ENCODE measurements around the gene WFS1. TPM values are rescaled to one million over a fixed set of nuclear protein-coding genes. Genes with fewer than 3 reads are reported as not detected.

The WFS1 gene
- total RNA-seq, 1 donor from 2014 or later = 14.0 TPM

DNA sequence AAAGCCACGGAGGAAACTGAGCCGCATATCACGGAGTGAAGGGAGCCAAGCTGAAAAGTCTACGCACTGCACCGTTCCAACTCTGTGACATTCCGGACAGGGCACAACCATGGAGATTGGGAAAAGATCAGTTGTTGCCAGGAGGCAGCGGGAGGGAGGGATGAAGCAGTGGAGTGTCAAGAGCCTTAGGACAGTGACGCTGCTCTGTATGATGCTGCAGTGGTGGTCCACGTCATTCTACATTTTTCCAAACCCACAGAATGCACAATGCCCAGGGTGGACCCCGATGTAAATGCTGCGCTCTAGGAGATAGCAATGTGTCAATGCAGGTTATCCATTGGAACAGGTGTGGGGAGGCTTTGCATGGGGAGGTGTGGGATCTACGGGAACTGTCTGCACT lies 7.5 kb upstream of the WFS1 start:
- no peak for DNase-seq

GRCh38 chr4:6262847-6263487 lies 6.7 kb upstream of the WFS1 start:
- no peak for DNase-seq

DNA sequence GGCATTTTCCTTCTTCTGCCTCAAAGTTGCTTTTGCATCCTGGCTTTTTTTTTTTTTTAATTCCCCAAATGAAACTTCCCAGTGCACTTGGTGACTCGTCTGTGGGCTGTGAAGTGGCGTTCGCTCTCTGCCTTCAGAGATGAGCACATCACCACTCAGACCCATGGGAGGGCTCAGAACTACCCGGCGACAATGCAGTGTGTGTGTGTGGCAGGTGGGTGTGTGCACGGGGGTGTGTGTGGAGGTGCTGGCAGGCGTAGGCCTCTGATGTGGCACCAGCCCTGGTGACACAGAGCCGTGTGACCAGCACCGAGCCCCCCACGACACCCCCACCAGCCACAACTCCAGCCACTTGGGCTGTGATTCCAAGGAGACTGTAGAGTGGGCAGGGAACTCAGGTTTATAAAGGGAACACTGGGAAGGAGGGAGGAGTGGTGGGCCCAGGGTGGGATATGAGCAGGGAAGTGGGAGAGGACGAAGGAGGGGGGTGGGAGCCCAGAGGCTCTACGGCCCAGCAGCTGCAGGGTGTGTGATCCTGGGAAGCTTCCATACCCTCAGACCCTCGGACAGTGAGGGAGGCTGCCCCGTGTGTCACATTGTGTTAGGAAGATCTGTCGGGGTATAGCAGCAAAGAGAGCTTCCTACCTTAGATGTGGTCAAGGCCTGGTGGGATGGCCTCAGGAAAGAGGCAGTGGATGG lies 6.0 kb upstream of the WFS1 start:
- DNase-seq = no peak

DNA sequence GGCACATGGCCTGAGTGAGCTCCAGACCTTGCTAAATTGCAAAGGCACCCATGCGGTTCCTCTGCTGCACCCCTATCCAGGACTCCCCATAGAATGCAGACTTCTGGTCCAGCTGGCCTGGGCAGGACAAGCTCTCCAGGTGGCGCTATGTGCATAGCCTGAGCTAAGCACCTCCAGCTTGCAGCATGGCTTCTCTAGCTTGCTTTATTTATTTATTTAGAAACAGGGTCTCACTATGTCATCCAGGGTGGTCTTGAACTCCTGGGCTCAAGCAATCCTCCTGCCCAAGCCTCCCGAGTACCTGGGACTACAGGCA lies 5.5 kb upstream of the WFS1 start:
- peak; percentile 39 for DNase-seq

GRCh38 chr4:6265546-6265945 lies 4.1 kb upstream of the WFS1 start:
- DNase-seq = no peak

DNA sequence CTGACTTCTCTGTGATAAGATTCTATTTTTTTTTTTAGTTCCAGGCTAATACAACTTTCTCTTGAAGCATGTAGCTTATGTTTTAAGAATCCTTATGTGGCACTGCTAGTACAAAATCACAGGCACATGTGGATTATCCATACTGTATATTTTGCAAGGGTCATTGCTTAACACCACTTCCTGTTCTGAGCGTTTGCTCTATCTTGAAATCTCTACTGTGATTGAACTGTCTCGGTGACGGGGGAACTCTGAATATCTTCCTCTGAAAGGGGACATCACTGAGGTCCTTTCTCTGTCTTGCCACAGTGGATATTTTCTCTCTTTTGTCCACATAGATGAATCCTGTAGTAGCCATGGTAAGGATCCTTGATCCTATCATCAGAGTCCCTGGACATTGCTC lies 2.1 kb upstream of the WFS1 start:
- DNase-seq = no peak

DNA sequence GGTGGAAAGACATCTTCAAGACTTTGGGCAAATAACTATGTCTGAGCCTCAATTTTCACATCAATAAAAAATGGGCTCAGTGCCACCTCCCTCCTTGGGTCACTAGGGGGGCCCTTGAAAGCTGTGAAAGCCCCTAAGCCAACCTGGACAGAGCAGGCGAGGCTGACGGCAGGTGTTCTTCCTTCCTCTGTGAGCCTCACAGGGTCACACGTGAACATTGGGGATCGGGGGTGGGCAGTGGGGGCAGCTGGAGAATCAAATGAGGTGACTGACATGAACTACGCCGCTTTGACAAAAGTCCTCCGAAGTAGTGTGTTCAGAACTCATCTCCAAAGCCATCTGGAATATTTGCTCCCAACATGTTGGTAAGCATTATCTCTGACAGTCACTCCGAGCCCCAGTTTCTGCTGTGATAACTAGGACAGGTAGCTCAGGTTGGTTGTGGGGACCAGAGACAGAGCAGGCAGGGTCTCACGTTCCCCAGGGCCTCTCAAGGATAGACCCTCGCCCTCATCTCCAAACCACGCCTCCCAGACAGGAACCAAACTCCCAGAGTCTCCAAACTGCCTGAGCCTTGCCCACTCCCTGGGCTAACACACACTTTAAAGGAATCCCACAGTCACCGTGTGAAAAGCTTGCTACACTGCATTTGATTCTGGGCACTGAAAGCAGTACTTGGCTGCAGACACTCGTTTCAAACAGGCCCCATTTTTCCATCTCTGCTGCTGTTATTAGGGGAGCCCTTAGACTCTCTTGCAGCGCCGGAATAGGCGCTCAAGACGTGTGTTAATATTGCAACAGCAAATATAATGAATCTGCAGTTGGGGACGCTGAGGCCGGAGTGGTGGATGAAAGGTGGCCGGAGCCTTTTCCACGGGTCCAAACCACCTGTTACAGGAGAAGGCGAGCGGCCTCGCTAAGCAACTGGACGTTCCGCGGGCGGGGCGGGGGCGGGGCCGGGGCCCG lies 717 bp upstream of the WFS1 start:
- DNase-seq = no peak

DNA sequence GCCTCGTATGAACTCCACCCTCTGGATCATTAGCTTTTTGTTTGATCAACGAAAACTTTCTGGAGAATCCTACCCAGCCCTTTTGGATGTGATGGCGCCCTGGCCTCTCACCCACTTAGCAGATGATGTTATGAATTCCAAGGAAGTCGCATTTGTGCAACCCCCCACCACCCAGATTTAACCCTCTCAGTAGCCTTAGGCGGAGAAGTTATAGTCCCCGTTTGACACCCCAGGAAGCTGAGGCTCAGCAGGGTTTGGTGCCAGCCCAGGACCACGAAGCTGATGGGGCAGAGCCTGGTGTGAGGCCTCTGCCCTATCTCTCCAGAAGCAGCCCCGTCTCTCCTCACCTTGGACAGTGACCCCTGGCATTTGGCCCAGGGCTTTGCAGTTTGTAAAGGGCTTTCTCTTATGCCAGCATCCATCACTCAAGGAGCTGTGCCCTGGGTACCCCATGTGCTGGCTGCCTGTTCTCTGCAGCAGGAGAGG lies 1.0 kb downstream of the WFS1 start:
- peak; percentile 34 for DNase-seq

DNA sequence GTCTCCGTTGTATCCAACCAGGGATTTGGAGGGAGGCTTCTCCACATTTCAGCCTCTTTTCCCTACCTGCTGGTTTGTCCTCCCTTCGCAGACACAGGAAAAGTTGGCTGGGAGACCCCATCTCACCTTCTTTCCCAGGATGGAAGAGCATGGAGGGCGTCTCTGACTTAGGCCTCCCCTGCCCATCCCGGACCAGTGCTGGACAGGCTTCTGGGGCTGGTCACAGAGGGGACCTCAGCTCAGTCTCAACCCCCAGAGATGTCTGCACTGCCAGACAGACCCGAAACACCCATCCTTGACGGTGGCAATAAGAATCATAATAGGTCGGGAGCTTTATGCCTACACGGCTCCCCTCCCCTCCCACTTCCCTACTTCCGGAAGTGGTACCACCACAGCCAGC lies 1.6 kb downstream of the WFS1 start:
- no peak for DNase-seq

- no peak for DNase-seq
These were observed 2.2 kb downstream of the WFS1 start for GRCh38 chr4:6271701-6272465.

GRCh38 chr4:6272863-6273660 lies 3.4 kb downstream of the WFS1 start:
- peak; percentile 52 for DNase-seq

DNA sequence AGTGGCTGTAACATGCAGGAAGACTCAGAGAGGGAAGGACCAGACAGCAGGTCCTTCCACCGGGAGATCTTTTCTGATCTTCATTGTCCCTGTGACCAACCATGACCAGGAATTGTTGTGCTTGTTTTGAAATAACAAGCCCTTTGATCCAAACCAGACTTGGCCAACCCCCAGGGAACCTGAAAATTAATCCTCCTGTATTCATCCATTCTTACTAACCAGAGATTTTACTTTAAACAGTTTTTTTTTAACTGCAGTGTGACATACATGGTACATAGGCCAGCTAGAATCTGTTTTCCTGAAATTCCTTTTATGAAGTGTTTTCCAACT lies 4.0 kb downstream of the WFS1 start:
- DNase-seq = no peak

- no peak for DNase-seq
These were observed 5.7 kb downstream of the WFS1 start for GRCh38 chr4:6275351-6275750.

- peak; percentile 35 for DNase-seq
These were observed 6.5 kb downstream of the WFS1 start for GRCh38 chr4:6275898-6276806.

DNA sequence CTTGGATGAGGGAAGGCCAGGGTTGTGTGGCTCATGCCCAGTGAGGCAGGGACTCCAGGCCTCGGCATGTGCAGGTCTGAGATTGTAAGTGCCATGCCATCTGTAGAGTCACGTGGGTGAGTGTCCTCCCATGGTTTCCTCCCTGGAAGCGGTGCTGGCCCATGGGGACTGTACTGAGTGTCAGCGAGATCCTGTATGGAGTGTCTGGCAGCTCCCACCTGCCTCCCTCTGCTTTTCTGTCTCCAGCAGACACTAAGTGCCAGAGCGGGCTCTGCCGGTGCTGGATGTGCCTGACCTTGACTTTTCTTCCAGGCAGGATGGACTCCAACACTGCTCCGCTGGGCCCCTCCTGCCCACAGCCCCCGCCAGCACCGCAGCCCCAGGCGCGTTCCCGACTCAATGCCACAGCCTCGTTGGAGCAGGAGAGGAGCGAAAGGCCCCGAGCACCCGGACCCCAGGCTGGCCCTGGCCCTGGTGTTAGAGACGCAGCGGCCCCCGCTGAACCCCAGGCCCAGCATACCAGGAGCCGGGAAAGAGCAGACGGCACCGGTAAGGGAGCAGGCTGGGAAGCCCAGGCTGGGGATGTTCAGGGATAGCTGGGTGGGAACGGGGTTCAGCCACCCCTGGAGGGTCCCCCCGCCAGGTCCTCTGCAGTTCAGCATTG lies 7.6 kb downstream of the WFS1 start:
- DNase-seq = no peak

- DNase-seq = no peak
These were observed 8.5 kb downstream of the WFS1 start for GRCh38 chr4:6277935-6278800.

DNA sequence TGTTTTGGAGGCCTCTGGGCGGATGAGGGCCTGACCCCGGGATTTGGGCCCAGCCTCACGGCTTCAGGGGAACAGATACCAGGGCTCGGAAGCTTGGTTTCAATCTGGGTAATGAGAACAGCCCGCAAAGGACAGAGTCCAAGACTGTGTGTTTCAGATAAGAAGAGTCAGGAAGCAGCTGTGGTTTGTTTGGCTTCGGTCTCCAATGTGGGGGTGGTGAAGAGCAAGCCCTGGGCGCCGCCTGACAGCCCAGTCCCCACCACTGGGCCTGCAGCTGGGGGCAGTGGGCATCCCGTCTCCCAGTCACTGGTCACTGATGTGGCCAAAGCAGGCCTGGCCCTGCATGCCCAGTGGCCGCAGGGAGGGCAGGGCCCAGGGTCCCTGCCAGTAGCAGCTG lies 9.1 kb downstream of the WFS1 start:
- DNase-seq = peak; percentile 27

GRCh38 chr4:6279582-6280289 lies 10.1 kb downstream of the WFS1 start:
- DNase-seq = no peak
